HEK293 (cell line): ENCODE measurements around the gene SHISA9.

Experiments
- YY1 ChIP-seq: fragments of 450-650 bp; formaldehyde crosslinking; IDR thresholded peaks from 2 replicates; pipeline ENCODE4 v1.5.1; 2018; ENCODE audit warnings: missing biosample characterization, missing genetic modification characterization
- ZNF354C ChIP-seq: fragments of 450-650 bp; formaldehyde crosslinking; IDR thresholded peaks from 2 replicates; pipeline ENCODE4 v1.5.1; 2016; ENCODE audit warnings: missing biosample characterization, missing genetic modification characterization, low read depth, borderline replicate concordance
- TF ChIP-seq, protein P1 (sequence below): fragments of 450-650 bp; formaldehyde crosslinking; IDR thresholded peaks from 2 replicates; pipeline ENCODE4 v1.5.1; 2016; ENCODE audit warnings: missing biosample characterization, missing genetic modification characterization

- TF ChIP-seq, protein P1, sequence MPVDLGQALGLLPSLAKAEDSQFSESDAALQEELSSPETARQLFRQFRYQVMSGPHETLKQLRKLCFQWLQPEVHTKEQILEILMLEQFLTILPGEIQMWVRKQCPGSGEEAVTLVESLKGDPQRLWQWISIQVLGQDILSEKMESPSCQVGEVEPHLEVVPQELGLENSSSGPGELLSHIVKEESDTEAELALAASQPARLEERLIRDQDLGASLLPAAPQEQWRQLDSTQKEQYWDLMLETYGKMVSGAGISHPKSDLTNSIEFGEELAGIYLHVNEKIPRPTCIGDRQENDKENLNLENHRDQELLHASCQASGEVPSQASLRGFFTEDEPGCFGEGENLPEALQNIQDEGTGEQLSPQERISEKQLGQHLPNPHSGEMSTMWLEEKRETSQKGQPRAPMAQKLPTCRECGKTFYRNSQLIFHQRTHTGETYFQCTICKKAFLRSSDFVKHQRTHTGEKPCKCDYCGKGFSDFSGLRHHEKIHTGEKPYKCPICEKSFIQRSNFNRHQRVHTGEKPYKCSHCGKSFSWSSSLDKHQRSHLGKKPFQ (tag by site-specific recombination), result no peak
- no peak for TF ChIP-seq YY1
- no peak for TF ChIP-seq ZNF354C (tag by site-specific recombination)
Observed at GRCh38 chr16:13244770-13245169, 343.4 kb downstream of the SHISA9 start.
